Lower leg skin (tissue), 3 donors: Measurements from ENCODE around the gene OR1E2.

ENCODE experiments used
- POLR2A ChIP-seq, 2 donors: fragments of 450-650 bp; IDR thresholded peaks; one replicate each; pipeline ENCODE4 v1.6.1; 2016 to 2017; ENCODE audit warnings: antibody characterized with exemption in 2 of 2, mild to moderate bottlenecking in 1 of 2, moderate library complexity in 1 of 2
- TF ChIP-seq, protein P1 (sequence below), 3 donors: fragments of 450-650 bp; IDR thresholded peaks; one replicate each; pipeline ENCODE4 v1.5.1; 2016; ENCODE audit warnings: antibody characterized with exemption in 3 of 3, mild to moderate bottlenecking in 3 of 3, moderate library complexity in 2 of 3

DNA sequence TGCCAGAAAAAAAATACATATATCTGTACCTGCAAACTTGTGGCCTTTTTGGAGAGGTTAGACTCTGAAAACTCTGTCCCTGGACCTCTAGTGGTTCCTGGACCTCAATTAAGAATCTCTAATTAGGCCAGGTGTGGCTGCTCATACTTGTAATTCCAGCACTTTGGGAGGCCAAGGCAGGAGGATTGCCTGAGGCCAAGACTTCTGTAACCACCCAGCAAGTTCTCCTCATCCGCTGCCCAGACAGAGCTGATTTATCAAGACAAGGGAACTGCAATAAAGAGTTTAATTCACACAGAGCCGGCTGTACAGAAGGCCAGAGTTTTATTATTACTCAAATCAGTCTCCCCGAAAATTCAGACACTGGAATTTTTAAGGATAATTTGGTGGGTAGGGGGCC is 46.3 kb upstream of the OR1E2 start:
- TF ChIP-seq, protein P1, sequence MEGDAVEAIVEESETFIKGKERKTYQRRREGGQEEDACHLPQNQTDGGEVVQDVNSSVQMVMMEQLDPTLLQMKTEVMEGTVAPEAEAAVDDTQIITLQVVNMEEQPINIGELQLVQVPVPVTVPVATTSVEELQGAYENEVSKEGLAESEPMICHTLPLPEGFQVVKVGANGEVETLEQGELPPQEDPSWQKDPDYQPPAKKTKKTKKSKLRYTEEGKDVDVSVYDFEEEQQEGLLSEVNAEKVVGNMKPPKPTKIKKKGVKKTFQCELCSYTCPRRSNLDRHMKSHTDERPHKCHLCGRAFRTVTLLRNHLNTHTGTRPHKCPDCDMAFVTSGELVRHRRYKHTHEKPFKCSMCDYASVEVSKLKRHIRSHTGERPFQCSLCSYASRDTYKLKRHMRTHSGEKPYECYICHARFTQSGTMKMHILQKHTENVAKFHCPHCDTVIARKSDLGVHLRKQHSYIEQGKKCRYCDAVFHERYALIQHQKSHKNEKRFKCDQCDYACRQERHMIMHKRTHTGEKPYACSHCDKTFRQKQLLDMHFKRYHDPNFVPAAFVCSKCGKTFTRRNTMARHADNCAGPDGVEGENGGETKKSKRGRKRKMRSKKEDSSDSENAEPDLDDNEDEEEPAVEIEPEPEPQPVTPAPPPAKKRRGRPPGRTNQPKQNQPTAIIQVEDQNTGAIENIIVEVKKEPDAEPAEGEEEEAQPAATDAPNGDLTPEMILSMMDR (IDR thresholded peaks at IDR 0.05): no peak
- TF ChIP-seq POLR2A (IDR thresholded peaks at IDR 0.05): no peak
